Right kidney (tissue), 1 donor: ENCODE results near the gene KMT2A.

Experiments
- DNase-seq: peaks from one replicate; pipeline ENCODE4 v3.0.0-alpha.2; 2016

The KMT2A gene

GRCh38 chr11:118485273-118485672, 49.0 kb downstream of the KMT2A start:
- DNase-seq = no peak

GRCh38 chr11:118488480-118489109, 52.3 kb downstream of the KMT2A start:
- DNase-seq = peak; percentile 22

- no peak for DNase-seq
Observed at GRCh38 chr11:118491041-118491440, 54.7 kb downstream of the KMT2A start.

GRCh38 chr11:118497831-118498230, 61.5 kb downstream of the KMT2A start:
- no peak for DNase-seq

DNA sequence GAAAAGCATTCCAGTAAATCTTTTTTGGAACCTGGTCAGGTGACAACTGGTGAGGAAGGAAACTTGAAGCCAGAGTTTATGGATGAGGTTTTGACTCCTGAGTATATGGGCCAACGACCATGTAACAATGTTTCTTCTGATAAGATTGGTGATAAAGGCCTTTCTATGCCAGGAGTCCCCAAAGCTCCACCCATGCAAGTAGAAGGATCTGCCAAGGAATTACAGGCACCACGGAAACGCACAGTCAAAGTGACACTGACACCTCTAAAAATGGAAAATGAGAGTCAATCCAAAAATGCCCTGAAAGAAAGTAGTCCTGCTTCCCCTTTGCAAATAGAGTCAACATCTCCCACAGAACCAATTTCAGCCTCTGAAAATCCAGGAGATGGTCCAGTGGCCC, 66.9 kb downstream of the KMT2A start:
- DNase-seq = no peak

DNA sequence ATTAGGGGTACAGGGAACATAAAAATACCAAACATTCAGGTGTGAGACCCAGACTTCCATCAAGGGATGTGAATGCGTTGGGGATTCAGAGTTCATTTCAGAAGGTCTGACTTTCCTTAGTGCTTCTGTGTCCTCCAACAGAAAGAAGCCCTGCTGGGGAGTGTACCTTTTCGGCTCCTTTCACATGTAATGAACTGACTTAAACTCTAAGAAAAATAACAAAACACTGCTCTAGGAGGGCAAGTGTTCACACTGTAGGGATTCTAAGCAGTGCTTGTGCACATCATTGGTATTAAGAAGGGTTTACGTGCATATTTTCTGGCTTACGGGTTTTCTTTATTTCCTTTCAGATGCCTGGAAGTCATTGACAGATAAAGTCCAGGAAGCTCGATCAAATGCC, 75.3 kb downstream of the KMT2A start:
- no peak for DNase-seq

- DNase-seq = no peak
Observed at GRCh38 chr11:118514103-118514502, 77.8 kb downstream of the KMT2A start.

GRCh38 chr11:118519549-118519948, 83.3 kb downstream of the KMT2A start:
- no peak for DNase-seq

GRCh38 chr11:118521892-118522311, 85.6 kb downstream of the KMT2A start:
- DNase-seq = no peak

DNA sequence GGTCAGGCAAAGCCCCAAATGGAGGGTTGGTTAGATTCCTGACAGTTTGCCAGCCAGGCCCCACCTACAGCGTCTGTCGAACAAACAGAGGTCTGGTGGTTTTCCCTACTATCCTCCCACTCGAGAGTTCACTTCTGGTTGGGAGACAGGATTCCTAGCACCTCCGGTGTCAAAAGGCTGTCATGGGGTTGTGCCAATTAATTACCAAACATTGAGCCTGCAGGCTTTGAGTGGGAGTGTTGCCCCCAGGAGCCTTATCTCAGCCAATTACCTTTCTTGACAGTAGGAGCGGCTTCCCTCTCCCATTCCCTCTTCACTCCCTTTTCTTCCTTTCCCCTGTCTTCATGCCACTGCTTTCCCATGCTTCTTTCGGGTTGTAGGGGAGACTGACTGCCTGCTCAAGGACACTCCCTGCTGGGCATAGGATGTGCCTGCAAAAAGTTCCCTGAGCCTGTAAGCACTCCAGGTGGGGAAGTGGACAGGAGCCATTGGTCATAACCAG, 86.3 kb downstream of the KMT2A start:
- peak; percentile 8 for DNase-seq

DNA sequence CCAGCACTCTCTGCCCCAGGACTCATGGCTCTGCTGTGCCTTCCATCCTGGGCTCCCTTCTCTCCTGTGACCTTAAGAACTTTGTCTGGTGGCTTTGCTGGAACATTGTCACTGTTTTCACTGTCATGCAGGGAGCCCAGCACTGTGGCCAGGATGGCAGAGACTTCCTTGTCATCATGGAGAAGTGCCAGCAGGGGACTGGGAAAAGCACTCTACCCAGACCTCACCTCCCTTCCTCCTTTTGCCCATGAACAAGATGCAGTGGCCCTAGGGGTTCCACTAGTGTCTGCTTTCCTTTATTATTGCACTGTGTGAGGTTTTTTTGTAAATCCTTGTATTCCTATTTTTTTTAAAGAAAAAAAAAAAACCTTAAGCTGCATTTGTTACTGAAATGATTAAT, 88.1 kb downstream of the KMT2A start:
- DNase-seq = no peak

GRCh38 chr11:118524757-118525470, 88.6 kb downstream of the KMT2A start:
- DNase-seq = no peak

- DNase-seq = no peak
Observed at GRCh38 chr11:118526688-118527087, 90.4 kb downstream of the KMT2A start.

- DNase-seq = no peak
Observed at GRCh38 chr11:118527109-118527508, 90.8 kb downstream of the KMT2A start, which contains the start of gene TTC36. Gene TTC36 (plus strand): TSS chr11:118527474. CDS start chr11:118527495, 21 bp downstream.

- DNase-seq = no peak
Observed at GRCh38 chr11:118528511-118528910, 92.2 kb downstream of the KMT2A start.

- no peak for DNase-seq
Observed at GRCh38 chr11:118529584-118530175, 93.4 kb downstream of the KMT2A start.

DNA sequence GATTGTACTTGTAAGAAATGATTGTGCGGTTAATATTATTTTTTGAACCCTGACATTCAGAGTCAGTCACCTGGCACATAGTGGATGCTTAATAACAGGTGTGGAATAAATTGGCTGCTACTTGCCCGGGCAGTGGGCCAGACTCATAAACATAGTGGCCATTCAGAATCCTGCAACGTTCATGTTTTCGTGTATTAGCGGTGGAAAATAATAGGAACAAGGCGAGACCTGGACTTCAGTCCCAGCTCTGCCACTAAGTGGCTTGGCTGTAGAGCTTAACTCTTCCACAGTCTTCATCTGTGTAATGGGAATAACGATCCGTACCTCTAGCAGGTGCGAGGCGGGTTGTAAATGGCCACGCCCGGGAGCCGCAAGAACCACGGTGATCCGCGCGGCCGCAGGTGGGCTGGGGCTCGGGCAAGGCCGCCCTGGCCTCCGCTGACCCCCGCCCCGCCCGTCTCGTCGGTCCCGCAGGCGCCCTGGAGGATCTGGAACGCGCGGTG, 93.9 kb downstream of the KMT2A start:
- DNase-seq = no peak

DNA sequence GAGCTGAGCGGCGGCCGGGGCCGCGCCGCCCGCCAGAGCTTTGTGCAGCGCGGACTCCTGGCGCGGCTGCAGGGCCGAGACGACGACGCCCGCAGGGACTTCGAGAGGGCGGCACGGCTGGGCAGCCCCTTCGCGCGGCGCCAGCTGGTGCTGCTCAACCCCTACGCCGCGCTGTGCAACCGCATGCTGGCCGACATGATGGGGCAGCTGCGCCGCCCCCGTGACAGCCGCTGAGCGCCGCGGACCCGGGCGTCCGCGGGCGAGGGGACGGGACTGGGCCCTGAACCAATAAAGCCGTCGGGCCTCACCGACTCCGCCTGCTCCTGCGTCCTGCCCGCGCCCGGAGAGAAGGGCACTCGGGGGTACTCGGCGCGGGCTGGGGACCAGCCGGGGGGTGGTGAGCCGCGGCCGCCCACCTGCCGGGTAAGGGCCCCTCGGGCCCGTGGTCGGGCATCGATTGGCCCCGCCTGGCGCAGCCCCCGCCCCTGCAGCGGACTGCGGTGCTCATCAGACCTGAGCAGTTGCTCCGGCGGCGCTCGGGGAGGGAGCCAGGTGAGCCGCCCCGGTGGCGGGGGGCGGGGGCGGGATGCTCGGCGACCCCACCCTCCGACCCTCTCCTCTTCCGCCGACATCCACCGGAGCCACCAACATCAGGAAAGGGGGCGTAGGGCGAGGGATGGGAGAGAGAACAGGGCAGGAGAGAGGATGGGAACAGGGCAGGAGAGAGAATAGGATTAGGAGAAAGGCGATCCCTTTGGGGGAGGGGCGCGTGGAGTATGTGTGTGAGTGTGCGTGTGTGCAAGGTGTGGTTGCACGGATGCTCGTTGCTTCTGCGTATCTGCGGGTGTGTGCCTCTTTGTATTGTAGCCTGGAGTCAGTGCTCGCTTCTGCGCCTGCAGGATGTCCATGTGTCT, 94.6 kb downstream of the KMT2A start, which contains the start of gene TMEM25:
Gene TMEM25 (plus strand): TSS at position 510 of the 914 bp plus-strand sequence. CDS start 610 bp downstream, outside the sequence.
- peak; percentile 94 for DNase-seq

DNA sequence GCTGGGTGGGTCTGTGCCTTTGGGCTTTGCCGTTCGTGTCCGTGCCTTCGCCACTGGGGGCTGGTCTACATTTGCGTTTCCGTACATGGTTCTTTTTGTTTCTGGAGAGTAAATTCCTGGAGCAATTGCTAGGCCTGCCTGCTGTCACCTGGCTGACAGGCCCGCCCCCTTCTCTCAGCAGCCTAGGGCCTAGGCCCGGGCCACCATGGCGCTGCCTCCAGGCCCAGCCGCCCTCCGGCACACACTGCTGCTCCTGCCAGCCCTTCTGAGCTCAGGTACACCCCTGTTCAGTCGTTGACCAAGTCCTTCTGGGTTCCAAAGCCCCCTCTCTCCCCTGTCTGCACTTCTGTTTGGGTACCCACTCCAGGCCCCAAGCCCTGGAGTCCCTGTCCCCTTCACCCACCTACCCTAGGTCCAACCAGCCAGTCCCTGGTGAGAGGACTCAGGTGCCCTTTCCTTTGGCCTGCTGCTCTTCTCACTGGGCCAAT, 95.3 kb downstream of the KMT2A start:
- no peak for DNase-seq

DNA sequence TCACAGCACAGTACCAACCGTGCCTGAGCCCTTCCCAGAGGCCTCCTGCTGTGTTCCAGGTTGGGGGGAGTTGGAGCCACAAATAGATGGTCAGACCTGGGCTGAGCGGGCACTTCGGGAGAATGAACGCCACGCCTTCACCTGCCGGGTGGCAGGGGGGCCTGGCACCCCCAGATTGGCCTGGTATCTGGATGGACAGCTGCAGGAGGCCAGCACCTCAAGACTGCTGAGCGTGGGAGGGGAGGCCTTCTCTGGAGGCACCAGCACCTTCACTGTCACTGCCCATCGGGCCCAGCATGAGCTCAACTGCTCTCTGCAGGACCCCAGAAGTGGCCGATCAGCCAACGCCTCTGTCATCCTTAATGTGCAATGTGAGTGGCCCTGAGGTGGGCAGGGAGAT, 95.8 kb downstream of the KMT2A start:
- DNase-seq = no peak

- no peak for DNase-seq
Observed at GRCh38 chr11:118532852-118533768, 96.8 kb downstream of the KMT2A start.
